HG03103 (cell line): ENCODE measurements around the gene OR2A2.
"Not testable (repeated sequence)": the region's sequence is repeated elsewhere in the genome, so short reads cannot be mapped to it uniquely, and the experiment has no call there.

ENCODE experiments used
- ATAC-seq: cut with Tn5 transposase; IDR thresholded peaks from one replicate; pipeline ENCODE4 v1.9.1; 2021; ENCODE audit warnings: low read depth; ENCODE audit not compliant: unreplicated experiment

Gene OR2A2, protein sequence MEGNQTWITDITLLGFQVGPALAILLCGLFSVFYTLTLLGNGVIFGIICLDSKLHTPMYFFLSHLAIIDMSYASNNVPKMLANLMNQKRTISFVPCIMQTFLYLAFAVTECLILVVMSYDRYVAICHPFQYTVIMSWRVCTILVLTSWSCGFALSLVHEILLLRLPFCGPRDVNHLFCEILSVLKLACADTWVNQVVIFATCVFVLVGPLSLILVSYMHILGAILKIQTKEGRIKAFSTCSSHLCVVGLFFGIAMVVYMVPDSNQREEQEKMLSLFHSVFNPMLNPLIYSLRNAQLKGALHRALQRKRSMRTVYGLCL

GRCh38 chr7:144109283-144109682 lies at the start of gene OR2A2:
TSS of gene OR2A2 (plus strand) at chr7:144109583. CDS start at chr7:144109583, 0 bp downstream.
- ATAC-seq, result no peak

DNA sequence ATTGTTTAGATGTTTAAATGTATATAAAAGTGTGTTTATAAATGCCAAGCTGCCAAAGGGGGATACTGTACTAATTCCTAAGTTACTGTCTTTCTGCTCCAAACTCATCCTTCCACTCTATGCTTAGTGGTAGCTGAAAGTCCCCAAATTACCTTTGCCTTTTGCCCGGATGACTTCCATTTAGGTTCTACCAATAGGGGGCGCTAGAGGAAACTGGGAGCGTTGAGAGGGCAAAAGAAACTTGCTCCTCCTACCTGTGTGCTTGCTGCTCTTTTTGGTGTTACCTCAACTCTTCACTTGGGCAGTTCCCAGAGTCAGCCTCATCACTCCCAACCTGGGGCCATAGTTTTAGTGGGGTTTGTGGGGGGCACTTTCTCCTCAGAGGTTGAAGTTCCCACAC lies 45.7 kb upstream of the OR2A2 start:
- ATAC-seq, result no peak

DNA sequence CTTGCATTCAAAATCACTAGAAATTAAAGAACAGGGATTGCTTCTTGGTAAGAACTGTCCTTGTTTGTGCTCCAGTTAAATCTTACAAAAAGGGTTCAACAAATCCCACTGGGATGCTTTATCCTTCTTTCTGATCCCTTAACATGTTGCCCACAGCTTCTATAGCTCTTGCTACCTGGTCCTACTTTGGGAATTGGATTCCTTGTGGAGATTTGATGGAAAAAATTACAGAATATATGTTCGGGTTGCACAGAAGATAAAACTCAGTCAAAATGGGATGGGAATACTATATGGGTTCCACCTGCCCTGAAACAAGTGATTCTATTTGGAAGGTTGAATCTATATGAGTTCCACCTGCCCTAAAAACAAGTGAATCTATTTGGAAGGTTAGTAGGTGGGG lies 39.9 kb upstream of the OR2A2 start, which contains the start of gene OR2A25:
OR2A25 (plus strand) TSS at position 301 of the 400 bp plus-strand sequence. CDS start 4,409 bp downstream, outside the sequence.
- no peak for ATAC-seq

- no peak for ATAC-seq
Measured at GRCh38 chr7:144069953-144070352, 39.4 kb upstream of the OR2A2 start.

GRCh38 chr7:144074374-144074773 lies 35.0 kb upstream of the OR2A2 start:
- ATAC-seq, result no peak

GRCh38 chr7:144085978-144086377 lies 23.4 kb upstream of the OR2A2 start, which contains the start of gene OR2A12:
TSS of gene OR2A12 (plus strand) at chr7:144086278. CDS start at chr7:144095108, 8,830 bp downstream.
- no peak for ATAC-seq

GRCh38 chr7:144086730-144087129 lies 22.7 kb upstream of the OR2A2 start:
- ATAC-seq, result no peak

DNA sequence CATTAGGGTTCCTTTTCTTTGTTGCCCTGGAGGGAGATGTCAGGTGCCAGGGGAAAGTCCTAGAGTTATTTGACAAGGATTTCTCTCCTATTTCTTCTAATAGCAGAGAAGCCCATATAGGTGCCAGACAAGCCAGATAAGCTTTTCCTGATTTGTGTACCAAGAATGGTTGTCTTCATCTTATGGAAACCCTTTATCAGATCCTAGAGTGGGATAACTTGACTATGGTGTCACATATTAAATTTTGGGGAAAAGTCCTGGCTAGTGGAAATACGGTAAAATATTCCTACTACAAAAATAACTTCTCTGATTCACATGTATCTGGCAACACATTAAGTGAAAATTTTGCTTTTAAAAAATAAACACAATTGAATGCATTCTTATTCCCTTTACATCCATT lies 22.2 kb upstream of the OR2A2 start:
- no peak for ATAC-seq

DNA sequence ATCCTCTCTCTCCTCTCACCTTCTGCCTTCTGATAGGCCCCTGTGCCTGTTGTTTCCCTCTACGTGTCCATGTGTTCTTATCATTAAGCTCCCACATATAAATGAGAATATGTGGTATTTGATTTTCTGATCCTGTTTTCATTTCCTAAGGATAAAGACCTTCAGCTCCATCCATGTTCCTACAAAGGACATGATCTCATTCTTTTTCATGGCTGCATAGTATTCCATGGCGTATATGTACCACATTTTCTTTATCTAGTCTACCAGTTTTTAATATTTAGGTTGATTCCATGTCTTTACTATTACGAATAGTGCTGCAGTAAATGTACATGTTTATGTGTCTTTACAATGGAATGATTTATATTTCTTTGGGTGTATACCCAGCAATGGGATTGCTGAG lies 18.7 kb upstream of the OR2A2 start:
- ATAC-seq, result no peak

DNA sequence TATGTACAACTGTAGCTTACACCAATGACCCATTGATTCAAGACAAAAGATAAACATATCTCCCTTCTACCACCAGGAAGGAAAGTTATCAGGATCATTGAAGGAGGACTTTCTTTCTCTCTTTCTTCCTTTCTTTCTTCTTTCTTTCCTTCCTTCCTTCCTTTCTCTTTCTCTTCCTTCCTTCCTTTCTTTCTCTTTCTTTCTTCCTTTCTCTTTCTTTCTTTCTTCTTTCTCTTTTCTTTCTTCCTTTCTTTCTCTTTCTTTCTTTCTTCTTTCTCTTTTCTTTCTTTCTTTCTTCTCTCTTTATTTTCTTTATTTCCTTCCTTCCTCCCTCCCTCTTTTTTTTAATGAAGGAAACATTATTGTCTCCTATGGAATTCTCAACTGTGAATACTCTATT lies 10.6 kb upstream of the OR2A2 start:
- no peak for ATAC-seq

- ATAC-seq, result no peak
Measured at GRCh38 chr7:144100607-144101006, 8.8 kb upstream of the OR2A2 start.

- no peak for ATAC-seq
Measured at GRCh38 chr7:144102041-144102440, 7.3 kb upstream of the OR2A2 start.

- no peak for ATAC-seq
Measured at GRCh38 chr7:144105211-144105610, 4.2 kb upstream of the OR2A2 start.

DNA sequence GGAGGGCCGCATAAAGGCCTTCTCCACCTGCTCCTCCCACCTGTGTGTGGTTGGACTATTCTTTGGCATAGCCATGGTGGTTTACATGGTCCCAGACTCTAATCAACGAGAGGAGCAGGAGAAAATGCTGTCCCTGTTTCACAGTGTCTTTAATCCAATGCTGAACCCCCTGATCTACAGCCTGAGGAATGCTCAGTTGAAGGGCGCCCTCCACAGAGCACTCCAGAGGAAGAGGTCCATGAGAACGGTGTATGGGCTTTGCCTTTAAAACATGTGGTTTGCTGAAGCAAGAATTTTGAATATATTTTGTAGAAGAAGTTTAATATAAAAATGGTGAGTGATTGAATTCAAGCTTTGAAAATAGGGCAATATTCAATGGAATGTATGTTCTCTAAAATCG lies 889 bp downstream of the OR2A2 start:
- no peak for ATAC-seq

DNA sequence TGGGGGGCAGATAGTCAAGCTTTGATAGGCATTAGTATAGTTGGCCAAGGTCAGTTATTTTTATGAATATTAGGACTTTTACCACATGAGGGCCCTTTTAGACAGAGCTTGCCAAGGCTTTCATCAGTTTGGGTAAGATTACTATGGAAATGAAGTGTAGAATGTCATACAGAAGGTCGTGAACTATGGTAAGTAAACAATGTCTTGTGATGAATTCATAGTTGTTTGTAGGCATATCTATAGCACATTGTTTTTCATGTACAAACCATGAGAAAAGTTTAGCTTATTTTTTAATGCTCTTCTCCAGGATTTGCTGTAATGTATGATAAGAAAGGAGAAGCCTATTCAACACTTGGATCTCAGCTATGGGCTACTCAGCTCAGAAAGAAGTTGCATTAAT lies 4.3 kb downstream of the OR2A2 start:
- ATAC-seq, result no peak

DNA sequence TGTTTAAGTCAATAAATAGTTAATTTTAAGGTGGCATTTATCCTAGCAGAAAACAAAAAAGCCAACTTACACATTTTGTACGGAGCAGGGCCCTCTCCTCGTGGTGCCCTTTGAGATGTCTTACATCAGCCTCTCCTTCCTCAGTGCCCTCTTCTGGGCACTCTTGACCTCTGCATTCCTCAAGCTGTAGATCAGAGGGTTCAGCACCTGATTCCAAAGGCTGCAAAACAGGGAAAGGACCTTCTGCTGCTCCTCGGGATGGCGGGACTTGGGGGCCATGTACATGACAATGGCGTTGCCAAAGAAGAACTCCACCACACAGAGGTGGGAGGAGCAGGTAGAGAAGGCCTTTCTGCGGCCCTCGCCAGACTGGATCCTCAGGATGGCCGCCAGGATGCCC lies 9.0 kb downstream of the OR2A2 start:
- ATAC-seq, result no peak

DNA sequence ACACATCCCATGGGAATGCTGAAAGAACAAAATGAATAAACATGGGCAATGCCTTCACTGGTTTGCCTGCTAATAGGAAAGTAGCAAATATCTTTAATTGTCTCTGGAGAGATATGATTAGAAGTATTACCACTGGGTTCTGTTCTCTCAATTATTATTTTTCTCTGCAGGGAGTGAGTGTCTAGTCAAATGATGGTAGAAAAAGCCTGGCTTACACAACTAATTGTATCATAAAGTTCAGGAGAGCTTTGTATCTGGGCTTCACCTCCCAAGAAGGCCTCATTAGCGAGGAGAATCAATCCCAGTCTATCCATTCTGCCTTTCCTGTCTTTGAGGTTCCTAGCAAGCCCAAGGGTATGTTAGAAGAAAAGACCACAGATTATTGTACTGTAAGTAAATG lies 13.5 kb downstream of the OR2A2 start, which contains the start of gene OR2A14:
OR2A14 (plus strand) TSS at position 301 of the 400 bp plus-strand sequence. CDS start 5,937 bp downstream, outside the sequence.
- ATAC-seq, result no peak

- peak; percentile 100 for ATAC-seq
Measured at GRCh38 chr7:144127714-144128334, 18.4 kb downstream of the OR2A2 start.

DNA sequence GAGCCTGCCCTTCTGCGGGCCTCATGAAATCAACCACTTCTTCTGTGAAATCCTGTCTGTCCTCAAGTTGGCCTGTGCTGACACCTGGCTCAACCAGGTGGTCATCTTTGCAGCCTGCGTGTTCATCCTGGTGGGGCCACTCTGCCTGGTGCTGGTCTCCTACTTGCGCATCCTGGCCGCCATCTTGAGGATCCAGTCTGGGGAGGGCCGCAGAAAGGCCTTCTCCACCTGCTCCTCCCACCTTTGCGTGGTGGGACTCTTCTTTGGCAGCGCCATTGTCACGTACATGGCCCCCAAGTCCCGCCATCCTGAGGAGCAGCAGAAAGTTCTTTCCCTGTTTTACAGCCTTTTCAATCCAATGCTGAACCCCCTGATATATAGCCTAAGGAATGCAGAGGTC lies 20.2 kb downstream of the OR2A2 start:
- ATAC-seq, result not testable (repeated sequence)

DNA sequence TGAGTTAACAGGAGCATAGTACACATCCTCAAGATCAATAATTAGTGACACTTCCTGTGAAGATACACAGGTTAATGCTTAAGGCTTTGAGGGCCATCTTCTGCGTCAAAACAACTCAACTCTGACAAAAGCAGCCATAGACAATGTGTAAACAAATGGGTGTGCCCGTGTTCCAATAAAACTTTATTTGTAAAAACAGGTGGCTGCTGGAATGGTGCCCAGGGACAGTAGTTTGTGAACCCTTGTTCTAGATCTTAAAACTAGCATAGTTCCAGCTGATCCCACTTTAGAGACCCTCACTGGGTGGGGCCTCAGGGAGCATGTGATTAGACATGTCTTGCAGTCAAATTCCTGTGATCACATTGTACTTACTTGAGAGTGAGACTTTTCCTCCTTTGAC lies 21.3 kb downstream of the OR2A2 start:
- no peak for ATAC-seq

DNA sequence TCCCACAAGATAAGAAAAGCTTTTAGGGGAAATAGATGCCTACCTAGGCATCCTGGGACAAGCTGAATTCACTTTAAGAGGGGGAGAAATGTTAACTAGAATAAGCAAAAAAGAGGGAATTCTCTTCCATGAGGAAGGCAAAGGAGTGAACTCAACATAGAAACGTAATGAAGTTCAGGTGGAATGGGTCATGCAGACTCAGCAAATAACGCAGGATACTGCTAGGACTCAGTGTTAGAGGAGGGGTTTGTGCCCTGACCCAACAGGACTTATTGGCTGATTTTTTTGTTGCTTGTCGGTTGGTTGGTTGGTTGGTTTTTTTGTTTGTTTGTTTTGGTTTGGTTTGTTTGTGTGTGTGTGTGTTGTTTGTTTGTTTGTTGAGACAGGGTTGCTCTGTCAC lies 22.9 kb downstream of the OR2A2 start:
- ATAC-seq, result no peak

DNA sequence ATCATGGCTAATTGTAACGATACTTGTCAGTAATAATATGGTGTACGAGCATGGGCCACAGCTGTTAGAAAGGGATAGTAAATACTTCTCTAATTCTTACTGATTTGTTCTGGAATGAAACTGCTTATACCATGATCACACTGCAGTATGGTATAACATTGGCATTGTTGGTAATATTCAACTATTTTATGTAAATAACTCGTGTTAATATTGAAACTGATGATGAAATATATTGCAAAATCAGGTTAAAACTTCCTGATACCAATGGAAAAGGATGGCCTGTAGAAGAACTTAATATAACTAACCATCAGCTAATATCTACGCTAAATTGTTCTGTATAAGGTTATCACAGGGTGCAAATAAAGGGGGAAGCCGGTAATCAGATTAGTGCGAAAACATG lies 23.9 kb downstream of the OR2A2 start:
- no peak for ATAC-seq
